ENCODE results near the gene SPC24.

SPC24 gene

GRCh38 chr19:11111117-11111770 is 44.3 kb downstream of the SPC24 start:
- ATAC-seq: no peak; the same call in 2 of the 3 replicates
- TF ChIP-seq RARB (CRISPR knock-in tag; IDR thresholded peaks at IDR 0.05) (no peak), GLIS3 (CRISPR knock-in tag; IDR thresholded peaks at IDR 0.05) (no peak), PPARA (CRISPR knock-in tag; IDR thresholded peaks at IDR 0.05; ENCODE audit: borderline replicate concordance) (no peak), BACH2 (CRISPR knock-in tag; IDR thresholded peaks at IDR 0.05; ENCODE audit: borderline replicate concordance) (no peak), OSR1 (CRISPR knock-in tag; IDR thresholded peaks at IDR 0.05) (no peak), ZC3H10 (CRISPR knock-in tag; IDR thresholded peaks at IDR 0.05) (no peak), TCF4 (CRISPR knock-in tag; IDR thresholded peaks at IDR 0.05; ENCODE audit: borderline replicate concordance) (no peak), POU6F1 (CRISPR knock-in tag; IDR thresholded peaks at IDR 0.05; ENCODE audit: borderline replicate concordance, low read depth) (no peak), ZNF565 (CRISPR knock-in tag; conservative IDR thresholded peaks at IDR 0.05; ENCODE audit: low read depth) (no peak), TOX (CRISPR knock-in tag; IDR thresholded peaks at IDR 0.05; ENCODE audit: borderline replicate concordance) (no peak), ISL1 (CRISPR knock-in tag; IDR thresholded peaks at IDR 0.05) (no peak), ESRRG (CRISPR knock-in tag; IDR thresholded peaks at IDR 0.05) (no peak), ZNF8 (CRISPR knock-in tag; IDR thresholded peaks at IDR 0.05) (no peak), ZFP30 (CRISPR knock-in tag; IDR thresholded peaks at IDR 0.05) (no peak), TSHZ2 (CRISPR knock-in tag; IDR thresholded peaks at IDR 0.05) (no peak), ZFP3 (CRISPR knock-in tag; IDR thresholded peaks at IDR 0.05) (no peak), CSDC2 (CRISPR knock-in tag; IDR thresholded peaks at IDR 0.05) (no peak), ARNTL (CRISPR knock-in tag; IDR thresholded peaks at IDR 0.05; ENCODE audit: borderline replicate concordance, low read depth) (no peak), CSRNP3 (CRISPR knock-in tag; IDR thresholded peaks at IDR 0.05) (no peak), CREB5 (CRISPR knock-in tag; IDR thresholded peaks at IDR 0.05; ENCODE audit: low read depth) (no peak)

GRCh38 chr19:11108746-11109145 is 46.8 kb downstream of the SPC24 start:
- ATAC-seq: no peak
- TF ChIP-seq ZFP30 (CRISPR knock-in tag; IDR thresholded peaks at IDR 0.05): no peak
- no peak for TF ChIP-seq RARB (CRISPR knock-in tag; IDR thresholded peaks at IDR 0.05)
- no peak for TF ChIP-seq OSR1 (CRISPR knock-in tag; IDR thresholded peaks at IDR 0.05)
- no peak for TF ChIP-seq BACH2 (CRISPR knock-in tag; IDR thresholded peaks at IDR 0.05; ENCODE audit: borderline replicate concordance)
- TF ChIP-seq ZC3H10 (CRISPR knock-in tag; IDR thresholded peaks at IDR 0.05): no peak
- TF ChIP-seq CSRNP3 (CRISPR knock-in tag; IDR thresholded peaks at IDR 0.05): no peak
- TF ChIP-seq PATZ1 (CRISPR knock-in tag; IDR thresholded peaks at IDR 0.05; ENCODE audit: borderline replicate concordance): no peak
- TF ChIP-seq SNAI2 (CRISPR knock-in tag; IDR thresholded peaks at IDR 0.05): no peak
- no peak for TF ChIP-seq ISL1 (CRISPR knock-in tag; IDR thresholded peaks at IDR 0.05)
- TF ChIP-seq CSDC2 (CRISPR knock-in tag; IDR thresholded peaks at IDR 0.05): no peak
- TF ChIP-seq ZNF565 (CRISPR knock-in tag; conservative IDR thresholded peaks at IDR 0.05; ENCODE audit: low read depth): no peak
- TF ChIP-seq TOX (CRISPR knock-in tag; IDR thresholded peaks at IDR 0.05; ENCODE audit: borderline replicate concordance): no peak
- TF ChIP-seq TCF4 (CRISPR knock-in tag; IDR thresholded peaks at IDR 0.05; ENCODE audit: borderline replicate concordance): no peak
- no peak for TF ChIP-seq PPARA (CRISPR knock-in tag; IDR thresholded peaks at IDR 0.05; ENCODE audit: borderline replicate concordance)
- no peak for TF ChIP-seq GLIS3 (CRISPR knock-in tag; IDR thresholded peaks at IDR 0.05)
- no peak for TF ChIP-seq ZFP3 (CRISPR knock-in tag; IDR thresholded peaks at IDR 0.05)
- no peak for TF ChIP-seq CREB5 (CRISPR knock-in tag; IDR thresholded peaks at IDR 0.05; ENCODE audit: low read depth)

Data from SK-N-SH treated with all-trans-retinoic acid at 6 μM for 48 hours (cell line).